HS-27A (cell line): ENCODE data around the gene C4B.
"Not testable (repeated sequence)": the region's sequence is repeated elsewhere in the genome, so short reads cannot be mapped to it uniquely, and the experiment has no call there.

ENCODE experiments used
- DNase-seq: peaks from one replicate; pipeline ENCODE4 v3.0.0-alpha.2; 2012; ENCODE audit warnings: low read depth, missing footprints

The C4B gene

GRCh38 chr6:31980998-31981397 lies 33.6 kb upstream of the C4B start:
- DNase-seq = not testable (repeated sequence)

GRCh38 chr6:31981744-31982143 lies 32.9 kb upstream of the C4B start, which contains the start of gene C4A:
C4A (plus strand) TSS chr6:31982057; CDS start chr6:31982108, 51 bp downstream.
- DNase-seq = not testable (repeated sequence)

DNA sequence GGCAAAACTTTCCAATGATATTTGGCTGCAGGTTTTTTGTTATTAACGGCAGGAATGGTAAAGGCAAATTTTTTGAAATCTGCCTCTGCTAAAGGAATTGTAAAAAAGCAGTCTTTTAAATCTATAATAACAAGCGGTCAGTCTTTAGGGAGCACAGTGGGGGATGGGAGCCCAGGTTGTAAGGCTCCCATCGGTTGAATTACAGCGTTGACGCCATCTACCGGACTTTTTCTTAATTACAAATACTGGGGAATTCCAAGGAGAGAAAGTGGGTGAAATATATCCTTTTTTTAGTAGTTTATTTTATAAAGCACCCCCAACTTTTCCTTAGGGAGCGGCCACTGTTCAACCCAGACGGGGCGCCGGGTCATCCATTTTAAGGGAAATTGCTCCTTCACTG lies 25.2 kb upstream of the C4B start:
- DNase-seq = not testable (repeated sequence)

DNA sequence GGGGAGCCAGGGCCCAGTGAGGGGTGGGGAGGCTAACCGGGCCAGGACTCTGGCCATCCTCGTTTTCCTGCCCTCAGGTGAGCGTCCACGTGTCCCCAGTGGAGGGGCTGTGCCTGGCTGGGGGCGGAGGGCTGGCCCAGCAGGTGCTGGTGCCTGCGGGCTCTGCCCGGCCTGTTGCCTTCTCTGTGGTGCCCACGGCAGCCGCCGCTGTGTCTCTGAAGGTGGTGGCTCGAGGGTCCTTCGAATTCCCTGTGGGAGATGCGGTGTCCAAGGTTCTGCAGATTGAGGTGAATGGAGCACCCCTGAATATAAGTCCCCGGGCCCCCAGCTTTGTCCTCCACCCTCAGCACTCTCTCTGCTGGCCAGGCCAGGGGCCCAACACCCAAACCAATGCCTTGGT lies 20.2 kb upstream of the C4B start:
- DNase-seq = not testable (repeated sequence)

DNA sequence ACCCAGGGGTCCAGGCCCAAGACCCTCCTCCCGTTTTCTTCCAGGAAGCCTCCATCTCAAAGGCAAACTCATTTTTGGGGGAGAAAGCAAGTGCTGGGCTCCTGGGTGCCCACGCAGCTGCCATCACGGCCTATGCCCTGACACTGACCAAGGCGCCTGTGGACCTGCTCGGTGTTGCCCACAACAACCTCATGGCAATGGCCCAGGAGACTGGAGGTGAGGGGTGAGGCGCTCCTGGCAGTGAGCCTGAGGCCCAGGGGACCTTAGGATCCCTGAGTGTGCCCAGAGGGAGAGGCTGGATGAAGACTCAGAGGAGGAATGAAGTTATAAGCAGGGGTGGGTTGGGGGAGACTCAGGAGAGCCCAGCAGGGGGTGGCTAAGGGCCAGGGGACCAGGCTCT lies 18.2 kb upstream of the C4B start:
- not testable (repeated sequence) for DNase-seq

DNA sequence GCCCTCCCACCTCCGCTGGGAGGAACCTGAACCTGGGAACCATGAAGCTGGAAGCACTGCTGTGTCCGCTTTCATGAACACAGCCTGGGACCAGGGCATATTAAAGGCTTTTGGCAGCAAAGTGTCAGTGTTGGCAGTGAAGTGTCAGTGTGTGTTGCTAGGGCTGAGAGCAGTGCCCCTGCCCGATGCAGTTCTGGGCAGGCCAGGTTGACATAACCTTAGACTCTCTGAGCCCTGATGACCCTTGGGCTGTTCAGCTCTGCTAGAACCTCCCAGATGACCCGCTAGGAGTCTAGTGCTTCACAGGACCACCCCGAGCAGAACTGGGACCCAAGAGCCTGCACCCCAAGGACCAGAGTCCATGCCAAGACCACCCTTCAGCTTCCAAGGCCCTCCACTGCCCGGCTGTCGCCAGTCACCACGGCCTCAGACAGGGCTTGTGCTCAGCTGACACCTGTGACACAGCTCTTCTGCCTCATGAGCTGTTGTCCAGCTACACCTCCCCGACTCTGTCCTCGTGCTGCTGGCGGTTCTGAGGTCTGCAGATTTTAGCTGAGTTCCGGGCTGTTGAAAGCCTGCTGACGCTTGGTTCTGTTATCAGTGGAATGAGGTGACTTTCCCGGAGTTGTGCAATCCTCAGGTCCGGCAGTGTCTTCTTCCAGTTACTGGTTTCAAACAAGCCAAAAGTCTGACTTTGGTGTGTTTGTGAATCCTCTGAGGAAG lies 11.9 kb upstream of the C4B start:
- not testable (repeated sequence) for DNase-seq

DNA sequence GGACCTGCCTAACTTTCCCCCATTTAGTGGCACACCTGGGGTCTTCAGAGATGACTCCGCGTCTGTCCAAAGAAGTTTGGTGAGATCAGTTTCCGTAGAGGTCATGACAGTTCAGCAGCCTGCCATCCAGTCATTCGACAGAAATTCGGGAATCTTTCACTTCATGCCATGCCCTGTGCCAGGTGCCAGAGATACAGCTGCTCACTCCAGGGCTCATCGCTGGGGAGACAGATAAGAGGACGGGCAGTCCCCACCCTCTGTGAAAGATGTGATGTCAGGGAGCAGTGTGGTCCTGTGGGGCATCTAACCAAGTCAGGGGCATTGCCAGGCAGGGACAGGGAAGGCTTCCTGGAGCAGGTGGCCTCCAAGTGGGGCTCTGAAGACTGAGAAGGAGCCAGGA lies 11.3 kb upstream of the C4B start:
- DNase-seq = not testable (repeated sequence)

DNA sequence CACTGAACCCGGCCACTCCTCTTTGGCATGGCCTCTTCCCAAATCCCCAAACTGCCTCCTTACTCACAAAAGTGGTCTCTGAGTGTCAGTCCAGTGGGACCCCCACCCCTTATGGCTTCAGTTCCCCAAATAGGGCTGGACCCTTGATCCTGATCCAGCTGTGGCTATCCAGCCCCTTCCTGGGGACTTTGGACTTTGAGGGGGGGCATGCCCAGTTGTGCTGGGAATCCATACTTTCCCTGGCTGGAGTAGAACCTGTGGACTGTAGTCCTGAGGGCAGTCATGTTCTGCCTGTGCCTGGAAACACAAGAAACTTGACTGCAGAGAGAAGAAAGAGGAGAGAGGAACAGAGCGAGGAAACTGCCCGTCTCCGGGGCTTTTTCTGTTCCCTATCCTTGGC lies 10.2 kb upstream of the C4B start:
- DNase-seq = not testable (repeated sequence)

- DNase-seq = not testable (repeated sequence)
Observed at GRCh38 chr6:32004864-32005537, 9.6 kb upstream of the C4B start.

DNA sequence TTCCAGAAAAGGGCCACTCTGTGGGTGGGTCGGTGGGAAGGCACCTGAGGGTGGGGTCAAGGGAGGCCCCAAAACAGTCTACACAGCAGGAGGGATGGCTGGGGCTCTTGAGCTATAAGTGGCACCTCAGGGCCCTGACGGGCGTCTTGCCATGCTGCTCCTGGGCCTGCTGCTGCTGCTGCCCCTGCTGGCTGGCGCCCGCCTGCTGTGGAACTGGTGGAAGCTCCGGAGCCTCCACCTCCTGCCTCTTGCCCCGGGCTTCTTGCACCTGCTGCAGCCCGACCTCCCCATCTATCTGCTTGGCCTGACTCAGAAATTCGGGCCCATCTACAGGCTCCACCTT lies 9.1 kb upstream of the C4B start:
- DNase-seq = not testable (repeated sequence)

DNA sequence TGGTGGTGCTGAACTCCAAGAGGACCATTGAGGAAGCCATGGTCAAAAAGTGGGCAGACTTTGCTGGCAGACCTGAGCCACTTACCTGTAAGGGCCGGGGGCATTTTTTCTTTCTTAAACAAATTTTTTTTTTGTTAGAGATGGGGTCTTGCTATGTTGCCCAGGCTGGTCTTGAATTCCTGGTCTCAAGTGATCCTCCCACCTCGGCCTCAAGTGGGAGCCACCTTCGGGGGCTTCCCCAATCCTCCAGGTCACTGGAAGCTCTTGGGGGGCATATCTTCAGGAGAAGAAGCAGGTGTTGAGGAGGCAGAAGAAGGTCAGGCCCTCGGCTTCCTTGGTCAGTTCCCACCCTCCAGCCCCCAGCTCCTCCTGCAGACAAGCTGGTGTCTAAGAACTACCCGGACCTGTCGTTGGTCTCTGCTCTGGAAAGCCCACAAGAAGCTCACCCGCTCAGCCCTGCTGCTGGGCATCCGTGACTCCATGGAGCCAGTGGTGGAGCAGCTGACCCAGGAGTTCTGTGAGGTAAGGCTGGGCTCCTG lies 8.5 kb upstream of the C4B start:
- DNase-seq = not testable (repeated sequence)

GRCh38 chr6:32007086-32007485 lies 7.5 kb upstream of the C4B start:
- not testable (repeated sequence) for DNase-seq

- not testable (repeated sequence) for DNase-seq
Observed at GRCh38 chr6:32008037-32008436, 6.6 kb upstream of the C4B start.

- not testable (repeated sequence) for DNase-seq
Observed at GRCh38 chr6:32008616-32009015, 6.0 kb upstream of the C4B start.

- DNase-seq = not testable (repeated sequence)
Observed at GRCh38 chr6:32009537-32009936, 5.1 kb upstream of the C4B start.

DNA sequence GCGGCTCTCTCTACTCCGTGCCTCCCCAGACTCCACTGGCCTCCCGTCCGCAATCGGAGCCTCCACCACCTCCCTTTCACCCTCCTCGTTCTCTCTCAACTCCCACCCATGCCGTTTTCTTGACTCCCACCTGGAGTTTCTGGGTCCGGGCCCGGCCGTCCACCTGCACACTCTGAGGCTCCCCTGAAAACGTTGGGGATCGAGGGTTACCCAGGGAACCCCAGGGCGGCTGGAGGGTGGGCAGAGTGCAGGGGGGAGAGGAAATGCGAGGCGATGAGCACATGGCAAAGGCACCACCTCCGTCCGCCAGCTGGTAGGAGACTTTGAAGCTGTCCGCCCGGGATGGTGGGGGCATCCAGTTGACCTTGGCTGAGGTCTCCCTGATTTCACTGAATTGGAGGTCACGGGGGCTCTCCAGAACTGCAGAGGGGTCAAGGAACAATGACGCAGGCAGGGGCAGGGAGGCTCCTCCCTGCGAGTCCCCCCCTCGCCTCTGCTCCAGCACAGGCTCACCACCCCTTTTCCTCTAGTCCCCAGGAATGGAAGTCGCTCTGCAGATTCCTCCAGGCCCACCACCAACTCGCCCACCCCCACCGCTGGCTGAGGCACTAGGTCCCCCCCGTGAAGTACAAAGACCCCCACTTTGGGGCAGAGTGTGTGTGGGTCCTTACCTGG lies 3.6 kb upstream of the C4B start:
- DNase-seq = not testable (repeated sequence)

GRCh38 chr6:32012941-32013617 lies 1.5 kb upstream of the C4B start:
- not testable (repeated sequence) for DNase-seq

DNA sequence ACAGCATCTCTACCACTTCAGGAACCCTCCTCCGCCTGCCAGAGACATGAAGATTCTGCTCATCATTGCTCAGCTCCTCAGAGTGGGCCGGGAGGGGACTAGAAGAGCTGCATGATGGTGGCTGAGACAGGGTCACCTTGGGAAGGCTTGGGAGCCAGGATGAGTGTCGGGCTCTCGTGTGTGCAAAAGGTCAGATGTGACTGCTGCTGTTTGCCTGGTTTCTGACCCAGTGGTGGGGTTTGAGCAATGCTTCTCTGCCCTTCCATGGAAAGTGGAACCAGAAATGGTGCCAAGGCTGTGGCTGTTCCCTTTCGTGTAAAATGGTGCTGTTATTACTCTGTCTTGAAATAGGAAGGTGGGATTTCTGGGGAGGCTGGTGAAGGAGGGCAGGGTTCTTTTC lies 857 bp upstream of the C4B start:
- DNase-seq = not testable (repeated sequence)

DNA sequence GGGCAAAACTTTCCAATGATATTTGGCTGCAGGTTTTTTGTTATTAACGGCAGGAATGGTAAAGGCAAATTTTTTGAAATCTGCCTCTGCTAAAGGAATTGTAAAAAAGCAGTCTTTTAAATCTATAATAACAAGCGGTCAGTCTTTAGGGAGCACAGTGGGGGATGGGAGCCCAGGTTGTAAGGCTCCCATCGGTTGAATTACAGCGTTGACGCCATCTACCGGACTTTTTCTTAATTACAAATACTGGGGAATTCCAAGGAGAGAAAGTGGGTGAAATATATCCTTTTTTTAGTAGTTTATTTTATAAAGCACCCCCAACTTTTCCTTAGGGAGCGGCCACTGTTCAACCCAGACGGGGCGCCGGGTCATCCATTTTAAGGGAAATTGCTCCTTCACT lies 7.5 kb downstream of the C4B start:
- DNase-seq = not testable (repeated sequence)

DNA sequence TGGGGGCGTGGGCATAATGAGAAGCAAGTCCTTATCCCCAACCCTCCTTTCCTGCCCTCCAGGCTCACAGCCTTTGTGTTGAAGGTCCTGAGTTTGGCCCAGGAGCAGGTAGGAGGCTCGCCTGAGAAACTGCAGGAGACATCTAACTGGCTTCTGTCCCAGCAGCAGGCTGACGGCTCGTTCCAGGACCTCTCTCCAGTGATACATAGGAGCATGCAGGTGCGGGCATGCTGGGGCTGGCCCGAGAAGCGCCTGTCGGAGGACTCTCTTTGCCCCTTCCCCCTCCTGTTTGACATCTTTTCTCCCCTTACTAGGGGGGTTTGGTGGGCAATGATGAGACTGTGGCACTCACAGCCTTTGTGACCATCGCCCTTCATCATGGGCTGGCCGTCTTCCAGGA lies 14.0 kb downstream of the C4B start:
- not testable (repeated sequence) for DNase-seq

DNA sequence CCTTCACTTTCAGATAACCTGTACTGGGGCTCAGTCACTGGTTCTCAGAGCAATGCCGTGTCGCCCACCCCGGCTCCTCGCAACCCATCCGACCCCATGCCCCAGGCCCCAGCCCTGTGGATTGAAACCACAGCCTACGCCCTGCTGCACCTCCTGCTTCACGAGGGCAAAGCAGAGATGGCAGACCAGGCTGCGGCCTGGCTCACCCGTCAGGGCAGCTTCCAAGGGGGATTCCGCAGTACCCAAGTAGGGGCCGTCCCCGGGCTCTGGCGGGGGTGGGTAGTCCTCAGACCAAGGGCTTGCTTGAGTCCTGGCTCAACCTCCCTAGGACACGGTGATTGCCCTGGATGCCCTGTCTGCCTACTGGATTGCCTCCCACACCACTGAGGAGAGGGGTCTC lies 15.0 kb downstream of the C4B start:
- not testable (repeated sequence) for DNase-seq
